Measurements from ENCODE around the gene PLXNA4.

GRCh38 chr7:132377703-132378584 is 198.3 kb downstream of the PLXNA4 start:
- TF ChIP-seq, protein P1, sequence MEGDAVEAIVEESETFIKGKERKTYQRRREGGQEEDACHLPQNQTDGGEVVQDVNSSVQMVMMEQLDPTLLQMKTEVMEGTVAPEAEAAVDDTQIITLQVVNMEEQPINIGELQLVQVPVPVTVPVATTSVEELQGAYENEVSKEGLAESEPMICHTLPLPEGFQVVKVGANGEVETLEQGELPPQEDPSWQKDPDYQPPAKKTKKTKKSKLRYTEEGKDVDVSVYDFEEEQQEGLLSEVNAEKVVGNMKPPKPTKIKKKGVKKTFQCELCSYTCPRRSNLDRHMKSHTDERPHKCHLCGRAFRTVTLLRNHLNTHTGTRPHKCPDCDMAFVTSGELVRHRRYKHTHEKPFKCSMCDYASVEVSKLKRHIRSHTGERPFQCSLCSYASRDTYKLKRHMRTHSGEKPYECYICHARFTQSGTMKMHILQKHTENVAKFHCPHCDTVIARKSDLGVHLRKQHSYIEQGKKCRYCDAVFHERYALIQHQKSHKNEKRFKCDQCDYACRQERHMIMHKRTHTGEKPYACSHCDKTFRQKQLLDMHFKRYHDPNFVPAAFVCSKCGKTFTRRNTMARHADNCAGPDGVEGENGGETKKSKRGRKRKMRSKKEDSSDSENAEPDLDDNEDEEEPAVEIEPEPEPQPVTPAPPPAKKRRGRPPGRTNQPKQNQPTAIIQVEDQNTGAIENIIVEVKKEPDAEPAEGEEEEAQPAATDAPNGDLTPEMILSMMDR (IDR thresholded peaks at IDR 0.05; ENCODE audit: insufficient read depth, low read length, poor library complexity, severe bottlenecking) = no peak
- TF ChIP-seq EZH2phosphoT487 (conservative IDR thresholded peaks at IDR 0.05; ENCODE audit: low read length) = no peak
